Mucosa of descending colon (tissue), 3 donors: Measurements from ENCODE around the gene PCMTD2. TPM values are rescaled to one million over a fixed set of nuclear protein-coding genes. Genes with fewer than 3 reads are reported as not detected.

Source experiments
- ATAC-seq: fragments of 200-7000 bp; cut with Tn5 transposase; one replicate; pipeline ENCODE4 v1.9.1; 2020; ENCODE audit warnings: mild to moderate bottlenecking, moderate library complexity
- DNase-seq, 3 donors: peaks; one replicate each; pipeline ENCODE4 v3.0.0-alpha.2; 2020
- H3K36me3 ChIP-seq: fragments of 200-600 bp; one replicate; pipeline ENCODE4 v1.8.0; 2021; ENCODE audit warnings: low read depth, mild to moderate bottlenecking
- H3K4me1 ChIP-seq: fragments of 200-600 bp; one replicate; pipeline ENCODE4 v1.8.0; 2021; ENCODE audit warnings: low read depth, mild to moderate bottlenecking
- H3K4me3 ChIP-seq: fragments of 200-600 bp; one replicate; pipeline ENCODE4 v1.8.0; 2021; ENCODE audit warnings: mild to moderate bottlenecking
- H3K9me3 ChIP-seq: fragments of 200-600 bp; one replicate; pipeline ENCODE4 v1.8.0; 2021; ENCODE audit warnings: mild to moderate bottlenecking
- intact Hi-C, 2 donors: fragments of 100-400 bp; cut with DNase I in 1 of 2; cut with micrococcal nuclease in 1 of 2; formaldehyde crosslinking; loops; one replicate each; pipeline versions ENCODE4 v1.11.0 to v1.11.1; 2022; cut with DNase I, micrococcal nuclease
- total RNA-seq, 3 donors: library from RNA; stranded (reverse); fragmentation: NEBNext Ultra II Directional in 2 of 3; extraction: Animal tissue kit (Norgen Biotek cat#: 25700) in 2 of 3; gene quantifications; one replicate each; pipeline versions ENCODE4 v1.2.1 to v1.2.4, GENCODE V29; 2021 to 2023
- TF ChIP-seq, protein P1 (sequence below): fragments of 200-600 bp; IDR thresholded peaks from one replicate; pipeline ENCODE4 v1.8.0; 2022; ENCODE audit warnings: antibody characterized with exemption, mild to moderate bottlenecking
- donor health status: DM: no; HTN: no; CAD: no; lungs with moderate emphysema.
- donor health status: DM: no; HTN: no; CAD: no.
- donor health status: DM: no; HTN: yes; CAD: no.

PCMTD2 gene
- total RNA-seq, 3 donors from 2014 or later, result 31.1 to 47.4 (median 34.9) TPM

GRCh38 chr20:64242797-64243475 lies 12.6 kb upstream of the PCMTD2 start:
- Histone ChIP-seq H3K4me3 (no peak overlapping the region), H3K9me3 (no peaks in the 10 kb centered on the region), H3K36me3 (no peaks in the 10 kb centered on the region), H3K4me1 (no peaks in the 10 kb centered on the region)
- DNase-seq (no peak), ATAC-seq (no peak)
- TF ChIP-seq, protein P1, sequence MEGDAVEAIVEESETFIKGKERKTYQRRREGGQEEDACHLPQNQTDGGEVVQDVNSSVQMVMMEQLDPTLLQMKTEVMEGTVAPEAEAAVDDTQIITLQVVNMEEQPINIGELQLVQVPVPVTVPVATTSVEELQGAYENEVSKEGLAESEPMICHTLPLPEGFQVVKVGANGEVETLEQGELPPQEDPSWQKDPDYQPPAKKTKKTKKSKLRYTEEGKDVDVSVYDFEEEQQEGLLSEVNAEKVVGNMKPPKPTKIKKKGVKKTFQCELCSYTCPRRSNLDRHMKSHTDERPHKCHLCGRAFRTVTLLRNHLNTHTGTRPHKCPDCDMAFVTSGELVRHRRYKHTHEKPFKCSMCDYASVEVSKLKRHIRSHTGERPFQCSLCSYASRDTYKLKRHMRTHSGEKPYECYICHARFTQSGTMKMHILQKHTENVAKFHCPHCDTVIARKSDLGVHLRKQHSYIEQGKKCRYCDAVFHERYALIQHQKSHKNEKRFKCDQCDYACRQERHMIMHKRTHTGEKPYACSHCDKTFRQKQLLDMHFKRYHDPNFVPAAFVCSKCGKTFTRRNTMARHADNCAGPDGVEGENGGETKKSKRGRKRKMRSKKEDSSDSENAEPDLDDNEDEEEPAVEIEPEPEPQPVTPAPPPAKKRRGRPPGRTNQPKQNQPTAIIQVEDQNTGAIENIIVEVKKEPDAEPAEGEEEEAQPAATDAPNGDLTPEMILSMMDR, result no peak
- intact Hi-C loops, result no loop called here

- TF ChIP-seq, protein P1, result no peak
- H3K4me1 ChIP-seq, result no peaks in the 10 kb centered on the region
- intact Hi-C loops, result no loop called here
- H3K36me3 ChIP-seq, result no peaks in the 10 kb centered on the region
- DNase-seq (no peak), ATAC-seq (no peak)
- H3K9me3 ChIP-seq, result no peaks in the 10 kb centered on the region
- no peak overlapping the region for H3K4me3 ChIP-seq
Observed at GRCh38 chr20:64244281-64244805, 11.2 kb upstream of the PCMTD2 start.

DNA sequence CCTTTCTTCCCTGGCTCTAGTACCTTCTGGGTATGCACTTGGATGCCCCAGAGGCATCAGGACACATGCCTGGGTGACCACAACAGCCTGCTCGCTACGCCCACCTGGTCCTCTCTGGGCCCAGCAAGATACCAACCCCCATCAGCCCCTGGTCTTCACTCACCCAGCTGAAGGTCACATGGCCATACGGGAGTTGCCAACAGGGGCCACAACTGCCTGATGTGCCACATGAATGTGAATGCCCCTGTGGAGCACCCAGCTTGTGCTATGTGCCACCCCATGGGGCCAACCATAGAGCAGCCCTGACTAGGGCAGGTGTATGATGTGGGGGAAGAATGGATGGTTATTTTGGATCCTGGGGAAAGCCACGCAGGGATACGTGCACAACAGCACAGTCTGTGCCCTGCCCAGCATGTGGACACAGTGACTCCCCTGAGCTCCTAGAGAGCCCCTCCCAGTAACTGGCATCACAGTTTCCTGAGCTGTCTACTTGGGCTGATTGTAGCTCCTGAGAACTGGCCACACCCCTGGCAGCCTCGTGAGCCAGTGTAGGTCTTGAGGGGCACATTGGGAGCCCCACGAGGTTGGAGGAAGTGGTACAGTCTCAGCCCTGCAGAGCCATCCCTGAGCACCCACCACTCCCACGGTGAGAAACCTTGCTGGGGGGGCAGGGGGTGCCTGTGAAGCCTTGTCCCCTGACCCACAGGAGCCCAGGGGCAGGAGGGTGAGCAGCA lies 10.5 kb upstream of the PCMTD2 start:
- DNase-seq (no peak), ATAC-seq (no peak)
- Histone ChIP-seq H3K4me1 (no peaks in the 10 kb centered on the region), H3K36me3 (no peaks in the 10 kb centered on the region), H3K9me3 (no peaks in the 10 kb centered on the region), H3K4me3 (no peak overlapping the region)
- TF ChIP-seq, protein P1, result no peak
- intact Hi-C loops, result no loop called here

DNA sequence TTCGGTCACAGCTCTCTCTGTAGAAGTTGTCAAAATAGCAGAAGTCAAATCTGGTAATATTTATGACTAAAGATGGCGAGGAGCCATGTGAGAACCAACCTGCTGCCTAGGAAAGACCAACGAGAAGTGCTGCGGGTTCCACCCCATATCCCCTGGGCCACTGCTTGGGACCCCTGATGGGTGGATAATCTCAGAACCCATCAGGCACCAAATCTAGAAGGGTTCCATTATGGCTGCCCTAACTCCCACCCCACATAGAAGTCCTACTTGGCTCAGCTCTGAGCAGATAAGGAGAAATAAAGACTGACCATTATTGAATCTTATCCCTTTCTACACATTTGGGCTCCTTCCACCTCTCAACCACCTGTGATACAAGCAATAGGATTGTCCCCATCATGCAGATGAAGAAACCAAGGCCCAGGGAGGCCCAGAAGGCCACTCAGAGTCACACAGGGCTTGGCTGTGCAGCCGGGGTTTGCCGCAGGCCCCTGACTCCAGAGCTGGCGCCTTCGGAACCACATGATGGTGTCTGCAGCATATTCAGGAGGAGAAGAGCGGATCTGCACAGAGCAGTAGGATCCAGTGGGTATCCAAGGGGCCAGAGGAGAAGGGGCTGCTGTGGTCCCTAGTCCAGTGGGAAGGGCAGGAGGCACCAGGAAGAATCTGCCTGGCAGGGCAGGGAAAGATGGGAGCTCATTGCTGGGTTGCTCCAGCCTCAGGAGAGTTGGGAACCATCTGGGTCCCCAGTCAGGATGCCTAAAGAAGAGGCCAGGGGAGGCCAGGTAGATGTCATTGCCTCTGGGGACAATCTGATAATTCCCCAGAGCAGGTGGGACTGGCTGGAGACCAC lies 9.6 kb upstream of the PCMTD2 start:
- no peaks in the 10 kb centered on the region for H3K9me3 ChIP-seq
- no peaks in the 10 kb centered on the region for H3K4me1 ChIP-seq
- ATAC-seq, result no peak
- TF ChIP-seq, protein P1, result no peak
- no peaks in the 10 kb centered on the region for H3K36me3 ChIP-seq
- DNase-seq, result no peak
- H3K4me3 ChIP-seq, result no peak overlapping the region
- intact Hi-C loops, result no loop called here

DNA sequence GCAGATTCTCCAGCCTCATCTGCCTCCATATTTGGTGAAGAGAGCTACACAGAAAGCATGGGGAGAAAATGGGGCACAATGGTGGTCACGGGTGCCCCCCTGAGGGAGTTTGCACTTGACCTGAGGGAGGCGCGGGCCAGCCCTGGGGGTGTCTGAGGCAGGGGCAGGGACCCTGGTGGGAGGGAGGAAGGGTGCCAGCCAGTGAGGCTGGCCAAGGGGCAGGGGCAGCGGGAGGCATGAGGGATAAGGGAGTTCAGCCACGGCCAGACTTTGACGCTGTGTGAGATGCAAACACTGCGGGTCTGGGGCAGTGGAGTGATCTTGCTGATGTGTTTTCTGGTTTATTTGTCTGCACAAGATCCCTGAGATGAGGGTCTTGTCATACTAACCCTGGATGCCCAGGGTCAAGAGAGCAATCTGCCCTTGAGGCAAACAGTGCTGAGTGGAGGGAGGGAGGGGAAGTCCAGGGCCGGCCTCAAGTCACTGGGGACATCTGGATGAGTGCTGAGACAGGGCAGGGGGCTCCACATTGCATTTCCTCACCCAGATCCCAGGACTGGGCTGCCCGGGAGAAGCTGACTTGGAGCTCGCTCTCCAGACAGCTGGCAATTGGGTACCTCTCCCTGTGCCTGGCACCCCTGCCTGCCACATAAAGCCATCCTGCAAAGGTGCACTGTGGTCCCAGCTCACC lies 8.8 kb upstream of the PCMTD2 start:
- ATAC-seq (no peak), DNase-seq (no peak)
- intact Hi-C loops, result no loop called here
- no peaks in the 10 kb centered on the region for H3K36me3 ChIP-seq
- no peaks in the 10 kb centered on the region for H3K9me3 ChIP-seq
- no peaks in the 10 kb centered on the region for H3K4me1 ChIP-seq
- no peak overlapping the region for H3K4me3 ChIP-seq
- TF ChIP-seq, protein P1, result no peak
